COLO829 (cell line): ENCODE data around the gene LPAR1.
A peak's percentile ranks its signal among the peaks of the same experiment; 100 is the strongest.

ENCODE experiments used
- DNase-seq: peaks from one replicate; pipeline ENCODE4 v3.0.0; 2012; ENCODE audit warnings: low spot score

The LPAR1 gene

GRCh38 chr9:111000202-111000601, 38.1 kb downstream of the LPAR1 start:
- DNase-seq = no peak

DNA sequence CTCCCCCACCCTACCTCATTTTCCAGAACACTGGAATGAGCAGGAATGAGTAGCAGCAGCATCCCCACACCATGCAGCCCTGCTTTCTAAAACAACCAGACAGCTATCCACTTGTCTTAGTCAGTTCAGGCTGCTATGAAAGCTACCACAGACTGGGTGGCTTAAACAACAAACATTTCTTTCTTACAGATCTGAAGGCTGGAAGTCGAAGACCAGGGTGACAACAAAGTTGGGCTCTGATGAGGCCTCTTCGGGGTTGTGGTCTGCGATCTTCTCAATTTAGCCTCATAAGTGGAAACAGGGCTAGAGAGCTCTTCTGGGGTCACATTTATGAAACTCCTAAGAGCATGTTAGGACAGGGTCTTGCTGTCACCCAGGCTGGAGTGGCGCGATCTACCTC, 38.9 kb downstream of the LPAR1 start:
- DNase-seq = no peak

DNA sequence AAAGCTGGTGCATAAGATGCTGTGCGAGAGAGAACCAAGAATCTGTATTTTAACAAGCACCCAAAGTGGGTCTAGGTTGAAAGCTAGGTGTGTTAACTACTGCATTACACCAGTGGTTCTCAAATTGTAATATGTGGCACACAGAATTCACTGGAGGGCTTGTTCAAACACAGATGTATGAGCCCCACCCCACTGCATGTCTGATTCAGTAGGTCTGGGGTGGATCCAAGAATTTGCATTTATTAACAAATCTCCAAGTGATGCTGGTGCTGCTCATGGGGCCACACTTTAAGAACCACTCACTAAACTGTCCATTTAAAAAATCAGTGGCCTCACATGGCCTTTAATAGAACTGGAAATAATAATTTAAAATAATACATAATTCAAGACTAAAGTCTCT, 40.4 kb downstream of the LPAR1 start:
- DNase-seq = no peak

GRCh38 chr9:110996436-110997220, 41.6 kb downstream of the LPAR1 start:
- DNase-seq = no peak

DNA sequence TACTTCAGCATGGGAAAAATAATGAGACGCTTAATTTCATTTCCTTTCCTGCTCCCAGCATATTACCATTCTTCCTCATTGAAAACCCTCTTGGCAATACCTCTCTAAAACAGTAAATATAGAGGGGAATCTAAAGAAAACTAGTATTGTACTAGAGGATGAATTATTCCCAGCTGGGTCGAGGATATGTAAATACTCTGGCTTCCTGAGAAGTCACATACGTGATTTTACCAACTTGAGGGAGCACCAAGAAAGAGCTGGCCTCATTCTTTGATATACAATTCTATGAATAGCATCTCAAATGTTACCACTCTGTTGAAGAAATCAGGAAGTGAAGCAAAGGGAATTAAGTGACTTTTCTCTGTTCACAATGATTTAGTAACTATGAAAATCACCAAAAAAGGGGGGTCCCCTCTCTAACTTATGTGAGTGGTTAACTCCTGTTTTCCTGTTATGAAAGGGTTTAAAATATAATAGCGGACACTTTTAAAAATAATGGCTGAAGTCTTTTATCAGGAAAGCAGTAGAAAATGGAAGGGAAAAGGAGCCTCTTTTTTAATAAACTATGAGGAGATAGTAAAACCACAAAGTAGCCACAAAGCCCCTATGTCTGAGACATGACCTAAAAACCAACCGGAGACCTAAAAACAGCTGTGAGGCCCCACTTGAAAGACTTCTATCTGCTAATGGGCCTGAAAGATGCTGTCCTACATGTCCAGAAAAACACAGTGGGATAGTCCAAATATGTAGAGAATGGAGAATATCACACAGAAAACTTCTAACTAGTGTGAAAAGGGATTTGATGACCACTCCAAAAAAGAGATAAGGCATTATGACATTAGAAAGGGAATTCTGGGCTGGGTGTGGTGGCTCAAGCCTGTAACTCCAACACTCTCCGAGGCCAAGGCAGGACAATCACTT, 42.6 kb downstream of the LPAR1 start:
- DNase-seq = no peak

GRCh38 chr9:110994771-110995241, 43.5 kb downstream of the LPAR1 start:
- DNase-seq = no peak

DNA sequence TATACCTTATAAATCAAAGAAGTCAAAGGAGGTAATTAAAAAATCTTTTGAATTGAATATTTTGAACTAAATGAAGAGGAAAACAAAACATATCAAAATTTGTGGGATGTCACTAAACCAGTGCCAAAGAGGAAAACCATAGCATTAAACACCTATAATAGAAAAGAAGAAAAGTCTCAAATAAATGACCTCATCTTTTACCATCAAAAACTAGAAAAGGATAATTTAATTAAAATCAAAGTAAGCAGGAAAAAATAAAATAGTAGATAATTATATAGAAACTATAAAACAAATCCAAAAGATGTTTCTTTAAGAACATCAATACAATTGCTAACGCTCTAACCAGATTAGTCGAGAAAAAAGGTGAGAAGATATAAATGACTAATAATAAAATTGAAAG, 47.8 kb downstream of the LPAR1 start:
- DNase-seq = no peak

DNA sequence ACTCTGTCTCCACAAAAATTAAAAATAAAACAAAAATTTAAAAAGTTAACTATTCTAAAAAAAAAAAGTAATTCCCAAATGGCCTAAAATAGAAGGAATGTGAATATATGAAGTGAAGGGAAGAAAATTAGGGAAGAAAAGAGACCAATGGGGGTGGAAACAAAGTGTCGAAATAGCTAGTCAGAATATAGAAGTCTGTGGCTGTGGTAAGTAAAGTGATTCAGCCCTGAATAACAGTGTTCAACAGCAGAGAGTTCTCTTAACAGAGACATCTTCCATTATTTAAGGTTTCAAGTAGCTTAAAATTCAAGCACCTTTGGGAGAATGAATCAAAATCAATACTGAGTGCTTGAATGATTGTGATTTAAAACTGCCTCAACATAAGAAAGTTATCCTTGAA, 51.7 kb downstream of the LPAR1 start:
- no peak for DNase-seq

DNA sequence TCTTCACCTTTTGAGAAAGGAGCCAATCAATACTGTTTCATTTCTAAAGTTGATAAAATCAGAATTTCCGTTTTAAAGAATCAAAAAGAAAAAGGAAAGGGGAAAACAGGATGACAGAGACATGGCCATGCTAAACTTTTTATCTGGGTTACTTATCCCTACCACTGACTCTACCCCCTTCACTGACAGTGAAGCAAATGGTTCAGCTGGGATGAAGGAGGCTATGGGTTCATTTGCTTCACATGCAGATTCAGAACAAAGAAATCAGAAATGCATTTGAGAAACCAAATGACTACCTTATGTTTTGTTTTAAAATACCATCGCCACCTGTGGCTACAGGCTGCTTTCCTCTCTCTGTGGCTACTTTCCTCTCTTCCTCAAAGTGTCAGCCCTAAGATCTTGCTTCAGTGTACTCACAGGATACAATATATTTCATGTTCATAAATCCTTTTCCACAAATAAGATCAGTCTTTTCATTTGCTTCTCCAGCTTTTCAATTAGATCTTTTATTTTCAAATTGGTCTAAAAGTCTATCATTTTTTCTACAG, 53.3 kb downstream of the LPAR1 start:
- DNase-seq = no peak

GRCh38 chr9:110980261-110980660, 58.0 kb downstream of the LPAR1 start:
- DNase-seq = no peak

- no peak for DNase-seq
Measured at GRCh38 chr9:110979636-110980035, 58.6 kb downstream of the LPAR1 start.

DNA sequence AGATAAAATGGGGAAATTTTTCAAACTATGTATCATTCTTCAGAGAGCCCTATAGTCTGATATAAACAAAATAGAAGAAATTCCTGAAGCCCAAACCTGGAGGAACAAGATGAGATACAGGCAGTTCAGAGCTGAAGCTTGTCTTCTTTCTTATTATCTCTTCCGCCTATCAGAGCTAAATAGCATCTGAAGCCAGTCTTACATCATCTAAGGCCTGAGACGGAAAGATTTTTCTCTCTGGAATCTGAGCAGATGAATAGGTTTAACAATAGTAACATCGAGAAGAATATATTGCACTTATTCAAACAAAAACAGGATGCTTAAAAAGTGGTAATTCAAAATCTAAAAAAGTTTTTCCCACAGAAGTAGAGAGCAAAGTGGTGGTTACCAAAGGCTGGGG, 59.8 kb downstream of the LPAR1 start:
- DNase-seq = no peak

DNA sequence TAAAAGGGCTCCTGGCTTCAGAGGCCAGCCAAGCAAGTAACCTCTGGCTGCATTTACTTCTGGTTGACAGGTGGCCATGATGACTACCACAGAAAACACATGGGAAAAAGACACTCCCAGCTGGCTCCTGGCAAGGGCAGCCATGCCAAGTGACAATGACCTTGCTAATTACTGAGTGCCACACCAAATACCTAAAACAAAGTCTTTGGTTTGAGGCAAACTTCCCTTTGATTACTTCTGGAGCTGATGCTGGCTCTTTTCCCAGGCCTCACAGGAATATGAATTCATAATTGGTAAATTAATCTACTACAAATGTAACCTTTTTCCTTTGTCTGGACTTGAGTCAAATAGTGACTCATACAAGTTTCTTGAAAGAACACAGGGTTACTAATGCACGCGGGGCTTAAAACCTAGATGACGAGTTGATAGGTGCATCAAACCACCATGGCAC, 61.0 kb downstream of the LPAR1 start:
- no peak for DNase-seq

DNA sequence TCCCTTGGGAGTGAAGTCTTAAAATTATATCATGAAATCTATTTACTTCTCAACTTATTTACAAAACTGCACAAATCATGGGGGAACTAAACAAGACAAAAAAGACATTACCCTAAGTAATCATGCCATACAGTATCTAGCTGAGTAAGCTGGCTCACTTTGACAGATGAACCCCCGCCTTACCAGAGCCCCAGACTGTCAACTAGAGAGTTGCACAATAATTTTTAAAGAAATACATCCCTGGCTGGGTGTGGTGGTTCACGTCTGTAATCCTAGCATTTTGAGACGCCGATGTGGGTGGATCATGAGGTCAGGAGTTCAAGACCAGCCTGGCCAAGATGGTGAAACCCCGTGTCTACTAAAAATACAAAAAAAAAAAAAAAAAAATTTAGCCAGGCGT, 62.3 kb downstream of the LPAR1 start:
- no peak for DNase-seq

GRCh38 chr9:110975278-110975677, 63.0 kb downstream of the LPAR1 start:
- no peak for DNase-seq

DNA sequence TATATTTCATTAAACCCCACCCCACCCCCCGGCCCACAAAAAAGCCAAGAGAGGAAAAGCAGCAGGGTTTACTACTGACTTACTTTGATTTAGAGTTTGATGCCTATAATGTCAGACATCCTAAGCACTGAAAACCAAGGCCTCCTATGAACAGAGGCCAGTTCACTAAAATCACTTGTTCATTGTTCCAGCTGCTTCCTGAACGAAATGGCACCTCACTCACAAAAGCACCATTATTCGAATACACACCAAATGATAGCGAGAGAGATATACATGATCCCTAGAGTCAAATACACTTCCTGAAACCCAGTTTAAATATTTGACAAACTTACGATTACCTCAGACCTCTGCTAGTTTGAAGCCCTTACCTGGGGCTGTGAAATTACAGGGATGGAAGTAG, 66.6 kb downstream of the LPAR1 start:
- DNase-seq = peak; percentile 88

DNA sequence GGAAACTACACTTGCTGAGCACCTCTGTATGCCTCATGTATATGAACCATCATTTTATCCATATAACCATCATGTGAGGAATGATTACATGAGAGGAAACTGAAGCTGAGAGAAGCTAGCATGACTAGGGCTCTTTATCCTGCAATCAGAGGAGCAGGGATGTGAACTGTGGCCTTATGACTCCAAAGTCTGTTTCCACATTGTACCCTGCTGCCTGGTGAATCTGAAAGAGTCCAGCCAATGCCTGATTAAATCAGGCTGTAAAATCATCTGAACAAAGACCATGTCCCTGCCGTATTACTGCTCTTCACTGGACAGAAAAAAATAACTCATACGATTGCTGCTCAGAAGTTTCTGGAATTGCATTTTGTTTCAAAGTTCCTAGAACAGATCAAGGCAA, 67.0 kb downstream of the LPAR1 start:
- peak; percentile 29 for DNase-seq

DNA sequence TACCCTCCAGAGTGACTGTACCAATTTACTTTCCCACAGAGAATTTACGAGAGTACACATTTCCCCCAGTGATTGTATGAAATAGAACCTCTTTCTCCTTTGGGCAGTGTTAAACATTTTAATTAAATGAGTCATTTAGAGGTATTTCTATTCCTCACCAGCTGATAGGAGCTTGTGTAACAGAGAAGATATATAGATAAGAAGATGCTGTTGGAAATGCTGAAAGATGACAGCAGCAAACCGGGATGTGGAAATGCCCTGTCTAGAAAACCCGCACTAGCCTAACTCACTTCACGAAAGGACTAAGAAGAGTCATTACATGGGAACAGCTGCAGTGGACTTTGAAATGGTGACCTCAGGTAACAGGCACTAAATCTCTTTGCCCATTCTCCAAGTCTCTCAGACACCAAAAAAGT, 68.3 kb downstream of the LPAR1 start:
- peak; percentile 67 for DNase-seq

DNA sequence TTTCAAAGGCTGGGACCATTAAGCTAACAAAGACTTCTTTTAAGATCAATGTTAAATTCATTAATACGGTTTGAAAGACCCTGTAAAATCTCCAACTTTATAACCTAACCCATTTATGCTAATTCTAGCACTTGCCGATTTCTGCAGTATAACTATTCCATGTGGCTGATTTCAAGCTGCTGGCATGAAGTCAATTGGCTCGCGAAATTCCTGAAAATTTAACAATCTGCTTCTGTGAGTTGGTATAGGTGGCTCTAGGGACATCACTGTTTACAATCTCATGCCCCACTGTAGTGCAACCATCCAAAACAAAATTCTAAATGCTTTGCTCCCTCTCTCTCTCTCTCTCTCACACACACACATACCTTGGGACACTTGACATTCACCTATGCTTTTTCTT, 70.2 kb downstream of the LPAR1 start:
- DNase-seq = no peak

- no peak for DNase-seq
Measured at GRCh38 chr9:110967196-110967595, 71.1 kb downstream of the LPAR1 start.

- DNase-seq = no peak
Measured at GRCh38 chr9:110960288-110960687, 78.0 kb downstream of the LPAR1 start.

- no peak for DNase-seq
Measured at GRCh38 chr9:110958847-110959246, 79.4 kb downstream of the LPAR1 start.

DNA sequence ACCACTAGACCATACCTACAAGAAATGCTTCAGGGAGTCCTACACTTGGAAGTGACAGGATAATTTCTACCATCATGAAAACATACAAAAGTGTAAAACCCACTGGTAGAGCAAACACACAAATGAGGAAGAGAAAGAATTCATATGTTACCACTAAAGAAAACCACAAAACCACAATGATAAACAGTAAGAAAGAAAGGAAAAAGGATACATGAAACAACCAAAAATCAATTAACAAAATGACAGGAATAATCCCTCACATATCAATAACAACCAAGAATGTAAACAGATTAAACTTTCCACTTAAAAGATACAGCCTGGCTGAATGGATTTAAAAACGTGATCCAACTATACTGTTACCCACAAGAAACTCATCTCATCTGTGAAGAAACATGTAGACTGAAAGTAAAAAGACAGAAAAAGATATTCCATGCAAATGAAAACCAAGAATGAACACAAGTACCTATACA, 83.4 kb downstream of the LPAR1 start:
- no peak for DNase-seq
